Endothelial cell of umbilical vein (primary cell): Measurements from ENCODE around the gene MKKS. TPM values are rescaled to one million over a fixed set of nuclear protein-coding genes. Genes with fewer than 3 reads are reported as not detected.

Experiments
- BruUV-seq: library from RNA; stranded (reverse); fragments of 400-500 nt; replicated peaks from 2 replicates; lab custom pipeline; 2021; lab: Mats Ljungman, UMichigan
- CTCF ChIA-PET: fragments of 300-600, 350-600 bp; sonication (Branson Sonifier 250); formaldehyde crosslinking; loops from one replicate; lab custom pipeline; 2021; ENCODE audit warnings: antibody characterized with exemption, inconsistent platforms; lab: Charles Lee
- POLR2A ChIA-PET: fragments of 300-600, 350-600 bp; sonication (Branson Sonifier 250); formaldehyde crosslinking; loops from one replicate; lab custom pipeline; 2021; ENCODE audit warnings: antibody characterized with exemption, inconsistent platforms; lab: Charles Lee
- DNase-seq: peaks from one replicate; pipeline ENCODE4 v3.0.0-alpha.2; 2011; ENCODE audit warnings: low read depth, low spot score
- FAIRE-seq: peaks from 2 replicates; lab custom pipeline; 2011; peaks lifted over from hg19 to GRCh38; lab: Jason Lieb, UNC
- H2AFZ ChIP-seq: 2 replicates; pipeline ENCODE4 v1.6.0; 2012; ENCODE audit warnings: low read depth, low read length, control low read depth, inconsistent platforms
- H3K27ac ChIP-seq: 2 replicates; pipeline ENCODE4 v1.5.1; 2011; ENCODE audit warnings: low read depth, mild to moderate bottlenecking, control low read depth, low read length, moderate library complexity; ENCODE audit not compliant: insufficient read depth
- H3K27me3 ChIP-seq, 2 experiments: 2 replicates each; pipeline versions ENCODE4 v1.6.0 to v1.6.1; 2011; ENCODE audit warnings: low read length in 2 of 2, mixed read lengths in 1 of 2; ENCODE audit not compliant: control insufficient read depth in 2 of 2, insufficient read depth in 2 of 2
- H3K36me3 ChIP-seq, 2 experiments: 2 replicates in 1 of 2; 3 replicates in 1 of 2; pipeline ENCODE4 v1.5.1; 2011; ENCODE audit warnings: low read length in 2 of 2, mild to moderate bottlenecking in 1 of 2, moderate library complexity in 1 of 2; ENCODE audit not compliant: control insufficient read depth in 2 of 2, insufficient read depth in 2 of 2; ENCODE audit errors: extremely low read depth in 1 of 2
- H3K4me1 ChIP-seq: 3 replicates; pipeline ENCODE4 v1.5.1; 2011; ENCODE audit warnings: mild to moderate bottlenecking, low read length; ENCODE audit not compliant: control insufficient read depth, insufficient read depth; ENCODE audit errors: extremely low read depth
- H3K4me2 ChIP-seq: 2 replicates; pipeline ENCODE4 v1.6.1; 2011; ENCODE audit warnings: low read length, control low read depth, mixed read lengths; ENCODE audit not compliant: insufficient read depth
- H3K4me3 ChIP-seq, 3 experiments: fragments of 200-600 bp in 1 of 3; sonication (generic), shearing (Covaris generic) in 1 of 3; replicated peaks in 1 of 3; 2 replicates each; pipeline ENCODE4 v1.5.1; 2011 to 2016; ENCODE audit warnings: control low read depth in 3 of 3, low read length in 3 of 3, mild to moderate bottlenecking in 2 of 3, inconsistent platforms in 1 of 3, low read depth in 1 of 3, moderate library complexity in 1 of 3; ENCODE audit not compliant: insufficient read depth in 1 of 3
- H3K79me2 ChIP-seq: 2 replicates; pipeline ENCODE4 v1.6.0; 2012; ENCODE audit warnings: low read length, inconsistent platforms; ENCODE audit not compliant: control insufficient read depth, insufficient read depth
- H3K9ac ChIP-seq: replicated peaks from 2 replicates; pipeline ENCODE3; 2011; ENCODE audit warnings: low read length, control low read depth; ENCODE audit not compliant: insufficient read depth; ENCODE audit errors: extremely low read depth
- H3K9me1 ChIP-seq: replicated peaks from 3 replicates; pipeline ENCODE4 v1.6.0; 2011; ENCODE audit warnings: mild to moderate bottlenecking, low read length; ENCODE audit not compliant: control insufficient read depth, insufficient read depth; ENCODE audit errors: extremely low read depth
- H3K9me3 ChIP-seq: replicated peaks from 2 replicates; pipeline ENCODE4 v1.5.1; 2012; ENCODE audit warnings: low read length, inconsistent platforms; ENCODE audit not compliant: control insufficient read depth, insufficient read depth
- H4K20me1 ChIP-seq: replicated peaks from 2 replicates; pipeline ENCODE3; 2011; ENCODE audit warnings: mild to moderate bottlenecking, low read length; ENCODE audit not compliant: control insufficient read depth, insufficient read depth; ENCODE audit errors: extremely low read depth
- EZH2 ChIP-seq: IDR thresholded peaks from 2 replicates; pipeline ENCODE4 v1.6.1; 2012; ENCODE audit warnings: borderline replicate concordance, low read depth, mild to moderate bottlenecking, moderate library complexity, low read length, inconsistent platforms; ENCODE audit not compliant: severe bottlenecking
- FOS ChIP-seq: IDR thresholded peaks from 2 replicates; pipeline ENCODE4 v1.6.1; 2011; ENCODE audit warnings: mild to moderate bottlenecking, low read length, moderate library complexity, borderline replicate concordance; ENCODE audit not compliant: insufficient read depth
- GATA2 ChIP-seq: IDR thresholded peaks from 2 replicates; pipeline ENCODE4 v1.7.0; 2011; ENCODE audit warnings: low read depth, mild to moderate bottlenecking, moderate library complexity, mixed read lengths, low read length; ENCODE audit not compliant: insufficient read length, insufficient read depth
- JUN ChIP-seq: IDR thresholded peaks from 2 replicates; pipeline ENCODE4 v1.6.1; 2011; ENCODE audit warnings: borderline replicate concordance, low read depth; ENCODE audit not compliant: insufficient read length, insufficient read depth
- MYC ChIP-seq: IDR thresholded peaks from one replicate; pipeline ENCODE4 v1.6.1; 2011; ENCODE audit warnings: mild to moderate bottlenecking, low read depth, low read length
- POLR2A ChIP-seq: IDR thresholded peaks from 2 replicates; pipeline ENCODE4 v1.6.1; 2012; ENCODE audit warnings: low read depth, mild to moderate bottlenecking, control low read depth, low read length
- POLR2AphosphoS5 ChIP-seq: IDR thresholded peaks from 2 replicates; pipeline ENCODE4 v1.6.1; 2012; ENCODE audit warnings: low read depth, mild to moderate bottlenecking, control low read depth, low read length, moderate library complexity; ENCODE audit not compliant: insufficient read depth
- dilution Hi-C: fragments of 300-500 bp; cut with MboI; formaldehyde crosslinking; loops from one replicate; pipeline ENCODE4 v1.15.0; 2019; ENCODE audit warnings: low sequenced_read_pairs; ENCODE audit not compliant: extremely low pct_ligation_motif_present
- intact Hi-C: fragments of 100-400 bp; cut with micrococcal nuclease; formaldehyde crosslinking; loops from one replicate; pipeline ENCODE4 v1.10.0; 2022
- polyA plus RNA-seq, 4 experiments: library from polyadenylated mRNA; depleted of rRNA in 3 of 4; stranded (reverse) in 3 of 4; unstranded in 1 of 4; fragments of >200 nt; gene quantifications; 2 replicates each; pipeline versions ENCODE4 v1.2.1 to v1.2.3, GENCODE V29; 2011 to 2012; ENCODE audit warnings: missing spikeins in 1 of 4
- total RNA-seq: library from RNA; stranded (reverse); gene quantifications from 2 replicates; pipeline ENCODE4 v1.2.3, GENCODE V29; 2021
- TF ChIP-seq, protein P1 (sequence below): IDR thresholded peaks from 2 replicates; pipeline ENCODE4 v1.6.1; 2011; ENCODE audit not compliant: insufficient read depth, insufficient read length
- TF ChIP-seq, protein P2 (sequence below), 2 donors: IDR thresholded peaks; 1 replicate in 1 of 2; 2 replicates in 1 of 2; pipeline ENCODE4 v1.5.1; 2011; ENCODE audit warnings: low read length in 2 of 2, mild to moderate bottlenecking in 2 of 2, moderate library complexity in 2 of 2, control low read depth in 1 of 2, inconsistent platforms in 1 of 2, low read depth in 1 of 2; ENCODE audit not compliant: insufficient read depth in 1 of 2; ENCODE audit errors: extremely low read depth in 1 of 2

Gene MKKS
- total and polyA plus RNA-seq, 2 donors (not counting 3 experiments of a cell fraction or from before 2014, with no cell fraction given), result 7.9 to 10.5 TPM

DNA sequence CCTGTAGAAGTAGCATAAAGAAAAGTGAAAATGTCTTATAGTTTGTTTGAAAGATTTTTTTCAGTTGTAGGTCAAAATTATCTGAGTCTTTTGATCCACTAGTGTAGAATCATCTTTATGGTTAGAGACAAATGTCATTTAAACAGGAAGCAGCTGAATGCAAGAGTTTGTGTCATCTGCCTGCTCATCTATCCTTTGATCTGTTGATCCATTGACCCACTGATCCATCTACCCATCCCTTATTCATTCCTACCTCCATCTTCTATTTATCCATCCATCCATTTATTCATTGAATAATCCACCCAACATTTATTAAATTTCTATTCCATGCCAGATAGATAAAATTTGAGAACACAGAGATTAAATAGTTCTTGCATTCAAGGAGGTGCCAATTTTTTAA lies 62.6 kb downstream of the MKKS start:
- Histone ChIP-seq H3K4me1 (peaks cover 31% of the 10 kb centered on the region), H3K27ac (no peak overlapping the region), H3K27me3 (no peaks in the 10 kb centered on the region), H4K20me1 (no peaks in the 10 kb centered on the region), H3K36me3 (no peaks in the 10 kb centered on the region), H3K9me1 (no peaks in the 10 kb centered on the region), H3K9ac (no peak overlapping the region), H3K9me3 (no peaks in the 10 kb centered on the region), H2AFZ (no peak overlapping the region), H3K79me2 (no peaks in the 10 kb centered on the region), H3K4me3 (no peak overlapping the region), H3K4me2 (no peak overlapping the region)
- DNase-seq, result no peak
- dilution Hi-C loops (no loop called here), intact Hi-C loops (no loop called here)
- no TSS peak for BruUV-seq
- TF ChIP-seq, protein P1, sequence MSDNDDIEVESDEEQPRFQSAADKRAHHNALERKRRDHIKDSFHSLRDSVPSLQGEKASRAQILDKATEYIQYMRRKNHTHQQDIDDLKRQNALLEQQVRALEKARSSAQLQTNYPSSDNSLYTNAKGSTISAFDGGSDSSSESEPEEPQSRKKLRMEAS, result no peak
- TF ChIP-seq POLR2AphosphoS5, result no peak
- no peak for TF ChIP-seq FOS
- no peak for TF ChIP-seq JUN
- TF ChIP-seq POLR2A, result no peak
- TF ChIP-seq MYC, result no peak
- TF ChIP-seq, protein P2, sequence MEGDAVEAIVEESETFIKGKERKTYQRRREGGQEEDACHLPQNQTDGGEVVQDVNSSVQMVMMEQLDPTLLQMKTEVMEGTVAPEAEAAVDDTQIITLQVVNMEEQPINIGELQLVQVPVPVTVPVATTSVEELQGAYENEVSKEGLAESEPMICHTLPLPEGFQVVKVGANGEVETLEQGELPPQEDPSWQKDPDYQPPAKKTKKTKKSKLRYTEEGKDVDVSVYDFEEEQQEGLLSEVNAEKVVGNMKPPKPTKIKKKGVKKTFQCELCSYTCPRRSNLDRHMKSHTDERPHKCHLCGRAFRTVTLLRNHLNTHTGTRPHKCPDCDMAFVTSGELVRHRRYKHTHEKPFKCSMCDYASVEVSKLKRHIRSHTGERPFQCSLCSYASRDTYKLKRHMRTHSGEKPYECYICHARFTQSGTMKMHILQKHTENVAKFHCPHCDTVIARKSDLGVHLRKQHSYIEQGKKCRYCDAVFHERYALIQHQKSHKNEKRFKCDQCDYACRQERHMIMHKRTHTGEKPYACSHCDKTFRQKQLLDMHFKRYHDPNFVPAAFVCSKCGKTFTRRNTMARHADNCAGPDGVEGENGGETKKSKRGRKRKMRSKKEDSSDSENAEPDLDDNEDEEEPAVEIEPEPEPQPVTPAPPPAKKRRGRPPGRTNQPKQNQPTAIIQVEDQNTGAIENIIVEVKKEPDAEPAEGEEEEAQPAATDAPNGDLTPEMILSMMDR (IDR thresholded peaks at IDR 0.05; ENCODE audit: extremely low read depth in 1 of 2, insufficient read depth in 1 of 2, low read depth in 1 of 2, low read length in 2 of 2), result no peak
- TF ChIP-seq GATA2, result no peak
- TF ChIP-seq EZH2, result no peak
- FAIRE-seq, result no peak
- POLR2A ChIA-PET, result no interaction called here
- CTCF ChIA-PET, result no interaction called here
